GM20000 (cell line): ENCODE measurements around the gene BTNL3.

Experiments
- DNase-seq: peaks from one replicate; pipeline ENCODE4 v3.0.0; 2012; ENCODE audit warnings: low spot score
- TF ChIP-seq, protein P1 (sequence below): IDR thresholded peaks from 2 replicates; pipeline ENCODE4 v1.5.1; 2012; ENCODE audit warnings: mild to moderate bottlenecking, control low read depth; ENCODE audit errors: extremely low read depth, missing control alignments

Gene BTNL3, protein sequence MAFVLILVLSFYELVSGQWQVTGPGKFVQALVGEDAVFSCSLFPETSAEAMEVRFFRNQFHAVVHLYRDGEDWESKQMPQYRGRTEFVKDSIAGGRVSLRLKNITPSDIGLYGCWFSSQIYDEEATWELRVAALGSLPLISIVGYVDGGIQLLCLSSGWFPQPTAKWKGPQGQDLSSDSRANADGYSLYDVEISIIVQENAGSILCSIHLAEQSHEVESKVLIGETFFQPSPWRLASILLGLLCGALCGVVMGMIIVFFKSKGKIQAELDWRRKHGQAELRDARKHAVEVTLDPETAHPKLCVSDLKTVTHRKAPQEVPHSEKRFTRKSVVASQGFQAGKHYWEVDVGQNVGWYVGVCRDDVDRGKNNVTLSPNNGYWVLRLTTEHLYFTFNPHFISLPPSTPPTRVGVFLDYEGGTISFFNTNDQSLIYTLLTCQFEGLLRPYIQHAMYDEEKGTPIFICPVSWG

DNA sequence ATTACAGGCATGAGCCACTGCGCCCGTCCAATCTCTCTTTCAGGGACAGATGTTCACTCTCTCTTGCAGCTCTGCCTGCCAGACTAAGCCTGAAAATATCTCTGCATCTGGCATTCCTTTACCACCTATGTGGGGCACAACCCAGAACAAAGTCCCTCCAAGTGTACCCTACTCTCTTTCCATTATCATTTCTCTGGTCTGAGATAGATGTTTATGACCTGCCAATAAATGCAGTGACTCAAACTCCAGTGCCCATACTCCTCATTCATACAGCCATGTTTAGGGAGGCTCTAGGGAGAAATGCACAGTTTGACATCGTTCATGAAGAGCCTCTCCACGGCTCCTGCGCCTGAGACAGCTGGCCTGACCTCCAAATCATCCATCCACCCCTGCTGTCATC is at the start of gene BTNL3:
Gene BTNL3, plus strand, starts transcription at position 255 of the 400 bp plus-strand sequence. CDS start 183 bp downstream, outside the sequence.
- TF ChIP-seq, protein P1, sequence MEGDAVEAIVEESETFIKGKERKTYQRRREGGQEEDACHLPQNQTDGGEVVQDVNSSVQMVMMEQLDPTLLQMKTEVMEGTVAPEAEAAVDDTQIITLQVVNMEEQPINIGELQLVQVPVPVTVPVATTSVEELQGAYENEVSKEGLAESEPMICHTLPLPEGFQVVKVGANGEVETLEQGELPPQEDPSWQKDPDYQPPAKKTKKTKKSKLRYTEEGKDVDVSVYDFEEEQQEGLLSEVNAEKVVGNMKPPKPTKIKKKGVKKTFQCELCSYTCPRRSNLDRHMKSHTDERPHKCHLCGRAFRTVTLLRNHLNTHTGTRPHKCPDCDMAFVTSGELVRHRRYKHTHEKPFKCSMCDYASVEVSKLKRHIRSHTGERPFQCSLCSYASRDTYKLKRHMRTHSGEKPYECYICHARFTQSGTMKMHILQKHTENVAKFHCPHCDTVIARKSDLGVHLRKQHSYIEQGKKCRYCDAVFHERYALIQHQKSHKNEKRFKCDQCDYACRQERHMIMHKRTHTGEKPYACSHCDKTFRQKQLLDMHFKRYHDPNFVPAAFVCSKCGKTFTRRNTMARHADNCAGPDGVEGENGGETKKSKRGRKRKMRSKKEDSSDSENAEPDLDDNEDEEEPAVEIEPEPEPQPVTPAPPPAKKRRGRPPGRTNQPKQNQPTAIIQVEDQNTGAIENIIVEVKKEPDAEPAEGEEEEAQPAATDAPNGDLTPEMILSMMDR, result no peak

DNA sequence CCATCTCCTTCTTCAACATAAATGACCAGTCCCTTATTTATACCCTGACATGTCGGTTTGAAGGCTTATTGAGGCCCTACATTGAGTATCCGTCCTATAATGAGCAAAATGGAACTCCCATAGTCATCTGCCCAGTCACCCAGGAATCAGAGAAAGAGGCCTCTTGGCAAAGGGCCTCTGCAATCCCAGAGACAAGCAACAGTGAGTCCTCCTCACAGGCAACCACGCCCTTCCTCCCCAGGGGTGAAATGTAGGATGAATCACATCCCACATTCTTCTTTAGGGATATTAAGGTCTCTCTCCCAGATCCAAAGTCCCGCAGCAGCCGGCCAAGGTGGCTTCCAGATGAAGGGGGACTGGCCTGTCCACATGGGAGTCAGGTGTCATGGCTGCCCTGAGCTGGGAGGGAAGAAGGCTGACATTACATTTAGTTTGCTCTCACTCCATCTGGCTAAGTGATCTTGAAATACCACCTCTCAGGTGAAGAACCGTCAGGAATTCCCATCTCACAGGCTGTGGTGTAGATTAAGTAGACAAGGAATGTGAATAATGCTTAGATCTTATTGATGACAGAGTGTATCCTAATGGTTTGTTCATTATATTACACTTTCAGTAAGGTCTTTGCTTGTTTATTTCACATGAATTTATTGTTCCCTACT is 38.2 kb upstream of the BTNL3 start:
- no peak for DNase-seq
- TF ChIP-seq, protein P1, result no peak

More for the DNA sequence above, at the start of gene BTNL3:
- no peak for DNase-seq

- TF ChIP-seq, protein P1, result no peak
- DNase-seq, result no peak
These were observed 29.0 kb upstream of the BTNL3 start for GRCh38 chr5:180959661-180960060.

GRCh38 chr5:180960209-180960608 is 28.4 kb upstream of the BTNL3 start:
- TF ChIP-seq, protein P1, result no peak
- DNase-seq, result no peak

DNA sequence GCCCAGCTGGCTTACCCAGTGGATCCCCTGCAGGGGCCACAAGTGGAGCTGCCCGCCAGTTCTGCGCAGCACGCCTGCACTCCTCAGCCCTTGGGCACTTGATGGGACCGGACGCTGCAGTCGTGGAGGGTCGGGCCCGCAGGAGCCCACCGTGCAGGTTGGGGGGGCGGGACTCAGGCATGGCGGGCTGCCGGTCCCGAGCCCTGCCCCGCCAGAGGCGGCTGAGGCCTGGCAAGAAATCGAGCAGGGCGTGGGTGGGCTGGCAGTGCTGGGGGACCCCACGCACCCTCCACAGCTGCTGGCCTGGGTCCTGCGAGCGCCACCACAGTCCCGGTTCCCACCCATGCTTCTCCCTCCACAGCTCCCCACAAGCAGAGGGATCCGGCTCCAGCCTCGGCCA is 19.2 kb upstream of the BTNL3 start:
- DNase-seq, result no peak
- TF ChIP-seq, protein P1, result no peak

DNA sequence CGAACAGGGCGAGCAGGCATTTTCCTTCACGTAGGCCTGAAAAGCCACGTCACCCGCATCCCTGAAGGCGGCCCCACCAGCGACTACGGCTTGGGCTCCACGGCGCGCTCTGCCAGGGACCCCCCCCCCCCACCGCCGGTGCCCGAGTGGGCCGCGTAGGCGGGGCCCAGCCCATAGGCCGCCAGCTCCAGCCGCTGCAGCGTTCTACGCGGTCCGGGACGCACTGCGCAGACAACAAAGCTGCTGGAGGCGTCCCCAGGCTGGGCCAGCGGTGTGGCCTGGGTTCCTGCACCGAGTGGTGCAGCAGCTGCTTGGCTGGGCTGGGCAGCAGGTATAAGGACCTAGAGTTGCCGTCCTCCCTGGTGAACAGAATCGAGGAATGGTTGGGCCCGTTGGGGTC is 18.3 kb upstream of the BTNL3 start:
- TF ChIP-seq, protein P1, result no peak
- DNase-seq, result no peak

GRCh38 chr5:180970875-180971274 is 17.8 kb upstream of the BTNL3 start:
- DNase-seq, result no peak
- TF ChIP-seq, protein P1, result no peak
